Right atrium auricular region (tissue), 2 donors: ENCODE data around the gene SVOPL. TPM values are rescaled to one million over a fixed set of nuclear protein-coding genes. Genes with fewer than 3 reads are reported as not detected.
A peak's percentile ranks its signal among the peaks of the same experiment; 100 is the strongest.
"Not testable (repeated sequence)": the region's sequence is repeated elsewhere in the genome, so short reads cannot be mapped to it uniquely, and the experiment has no call there.

Experiments
- DNase-seq: peaks from one replicate; pipeline ENCODE4 v3.0.0-alpha.2; 2019; ENCODE audit warnings: low spot score
- H3K27ac ChIP-seq, 2 donors: fragments of 200-600 bp; sonication (generic); 1 replicate in 1 of 2; 2 replicates in 1 of 2; pipeline ENCODE4 v1.5.1; 2016 to 2019
- H3K27me3 ChIP-seq, 2 donors: fragments of 200-600 bp; sonication (generic); one replicate each; pipeline versions ENCODE4 v1.5.1 to v1.6.0; 2017 to 2019
- H3K36me3 ChIP-seq: fragments of 200-600 bp; sonication (generic); one replicate; pipeline ENCODE4 v1.5.1; 2016
- H3K4me1 ChIP-seq, 2 donors: fragments of 200-600 bp; sonication (generic); one replicate each; pipeline versions ENCODE4 v1.5.1 to v1.6.0; 2017 to 2019
- H3K4me3 ChIP-seq, 2 donors: fragments of 200-600 bp; sonication (generic); 1 replicate in 1 of 2; 2 replicates in 1 of 2; pipeline ENCODE4 v1.5.1; 2017 to 2019; ENCODE audit warnings: mild to moderate bottlenecking in 1 of 2, moderate library complexity in 1 of 2
- H3K9me3 ChIP-seq, 2 donors: fragments of 200-600 bp; sonication (generic); one replicate each; pipeline ENCODE4 v1.5.1; 2019
- total RNA-seq, 2 donors: library from RNA; depleted of rRNA; stranded (reverse); fragments of >200 nt; gene quantifications; one replicate each; pipeline ENCODE4 v1.1.0, GENCODE V29; 2016
- TF ChIP-seq, protein P1 (sequence below), 2 donors: fragments of 200-600 bp; sonication (generic); IDR thresholded peaks; one replicate each; pipeline ENCODE4 v1.5.1; 2019; ENCODE audit warnings: antibody characterized with exemption in 2 of 2

SVOPL gene
- total RNA-seq, 2 donors from 2014 or later, result not detected

GRCh38 chr7:138741453-138741735, 40.2 kb upstream of the SVOPL start:
- no peaks in the 10 kb centered on the region for H3K9me3 ChIP-seq
- H3K4me1 ChIP-seq, result no peaks in the 10 kb centered on the region

DNA sequence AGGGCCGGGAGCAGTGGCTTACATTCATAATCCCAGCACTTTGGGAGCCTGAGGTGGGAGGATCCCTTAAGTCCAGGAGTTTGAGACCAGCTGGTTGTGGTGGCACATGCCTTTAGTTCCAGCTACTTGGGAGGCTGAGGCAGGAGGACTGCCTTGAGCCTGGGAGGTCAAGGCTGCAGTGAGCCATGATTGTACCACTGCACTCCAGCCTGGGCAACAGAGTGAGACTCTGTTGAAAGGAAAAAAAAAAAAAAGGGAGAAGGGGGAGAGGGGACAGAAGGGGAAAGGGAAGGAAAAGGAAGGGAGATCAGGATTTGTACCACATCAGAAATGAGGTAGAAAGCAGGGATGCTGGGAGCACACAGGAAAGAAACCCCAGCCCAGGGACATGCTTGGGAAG, 38.7 kb upstream of the SVOPL start:
- Histone ChIP-seq H3K4me1 (no peaks in the 10 kb centered on the region), H3K27ac (no peak overlapping the region), H3K36me3 (no peaks in the 10 kb centered on the region), H3K9me3 (no peaks in the 10 kb centered on the region), H3K27me3 (no peaks in the 10 kb centered on the region), H3K4me3 (no peak overlapping the region)
- no peak for DNase-seq
- TF ChIP-seq, protein P1, sequence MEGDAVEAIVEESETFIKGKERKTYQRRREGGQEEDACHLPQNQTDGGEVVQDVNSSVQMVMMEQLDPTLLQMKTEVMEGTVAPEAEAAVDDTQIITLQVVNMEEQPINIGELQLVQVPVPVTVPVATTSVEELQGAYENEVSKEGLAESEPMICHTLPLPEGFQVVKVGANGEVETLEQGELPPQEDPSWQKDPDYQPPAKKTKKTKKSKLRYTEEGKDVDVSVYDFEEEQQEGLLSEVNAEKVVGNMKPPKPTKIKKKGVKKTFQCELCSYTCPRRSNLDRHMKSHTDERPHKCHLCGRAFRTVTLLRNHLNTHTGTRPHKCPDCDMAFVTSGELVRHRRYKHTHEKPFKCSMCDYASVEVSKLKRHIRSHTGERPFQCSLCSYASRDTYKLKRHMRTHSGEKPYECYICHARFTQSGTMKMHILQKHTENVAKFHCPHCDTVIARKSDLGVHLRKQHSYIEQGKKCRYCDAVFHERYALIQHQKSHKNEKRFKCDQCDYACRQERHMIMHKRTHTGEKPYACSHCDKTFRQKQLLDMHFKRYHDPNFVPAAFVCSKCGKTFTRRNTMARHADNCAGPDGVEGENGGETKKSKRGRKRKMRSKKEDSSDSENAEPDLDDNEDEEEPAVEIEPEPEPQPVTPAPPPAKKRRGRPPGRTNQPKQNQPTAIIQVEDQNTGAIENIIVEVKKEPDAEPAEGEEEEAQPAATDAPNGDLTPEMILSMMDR (IDR thresholded peaks at IDR 0.05), result no peak

More at GRCh38 chr7:138741453-138741735, 40.2 kb upstream of the SVOPL start:
- no peaks in the 10 kb centered on the region for H3K36me3 ChIP-seq
- no peaks in the 10 kb centered on the region for H3K27me3 ChIP-seq
- no peak overlapping the region for H3K4me3 ChIP-seq
- TF ChIP-seq, protein P1 (IDR thresholded peaks at IDR 0.05), result no peak
- no peak overlapping the region for H3K27ac ChIP-seq
- no peak for DNase-seq

DNA sequence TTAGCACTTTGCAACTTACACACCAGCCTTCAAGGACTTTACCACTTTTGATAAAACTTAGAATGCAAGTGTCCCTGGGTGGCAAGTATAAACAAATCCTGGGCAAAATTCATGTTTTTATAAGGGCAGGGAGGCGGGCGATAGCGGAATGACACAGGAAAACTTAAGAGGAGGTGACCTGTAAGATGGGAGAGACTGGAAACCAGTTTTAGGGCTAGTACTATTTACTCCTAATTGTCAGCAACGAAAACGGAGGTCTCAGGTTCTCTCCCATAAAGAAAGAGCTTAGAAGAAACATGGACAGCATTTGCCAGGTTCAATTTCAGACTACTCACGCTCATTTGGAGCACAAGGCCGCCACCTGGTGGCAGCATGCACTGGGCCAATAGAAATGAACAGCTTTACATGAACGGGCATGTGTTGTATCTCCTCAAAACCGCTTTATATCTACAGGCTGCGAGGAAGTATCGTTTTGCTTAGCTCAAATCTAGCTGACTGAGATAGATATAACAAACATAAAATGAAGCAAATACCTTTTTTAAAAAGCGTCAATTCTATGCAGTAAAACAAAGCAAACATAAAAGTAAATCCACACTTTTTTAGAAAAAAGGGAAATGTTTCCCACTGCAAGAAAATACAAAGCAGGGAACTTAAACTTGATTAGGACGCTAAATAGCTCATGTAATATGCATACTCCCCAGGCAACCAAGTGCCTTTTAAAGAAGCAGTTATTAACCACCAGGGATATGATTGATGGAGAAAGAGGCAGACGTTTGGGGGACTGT, 37.6 kb upstream of the SVOPL start:
- Histone ChIP-seq H3K36me3 (no peaks in the 10 kb centered on the region), H3K9me3 (no peaks in the 10 kb centered on the region), H3K4me3 (no peak overlapping the region), H3K4me1 (no peaks in the 10 kb centered on the region), H3K27me3 (no peaks in the 10 kb centered on the region), H3K27ac (no peak overlapping the region)
- TF ChIP-seq, protein P1 (IDR thresholded peaks at IDR 0.05), result peak; percentile 71 to 87
- peak; percentile 77 for DNase-seq

GRCh38 chr7:138738114-138738513, 37.0 kb upstream of the SVOPL start:
- no peak overlapping the region for H3K4me3 ChIP-seq
- no peaks in the 10 kb centered on the region for H3K27me3 ChIP-seq
- no peaks in the 10 kb centered on the region for H3K36me3 ChIP-seq
- no peak for DNase-seq
- TF ChIP-seq, protein P1 (IDR thresholded peaks at IDR 0.05), result no peak
- no peak overlapping the region for H3K27ac ChIP-seq
- no peaks in the 10 kb centered on the region for H3K4me1 ChIP-seq
- H3K9me3 ChIP-seq, result no peaks in the 10 kb centered on the region

GRCh38 chr7:138735399-138735798, 34.2 kb upstream of the SVOPL start:
- TF ChIP-seq, protein P1 (IDR thresholded peaks at IDR 0.05), result no peak
- Histone ChIP-seq H3K9me3 (no peaks in the 10 kb centered on the region), H3K36me3 (no peaks in the 10 kb centered on the region), H3K27me3 (no peaks in the 10 kb centered on the region), H3K27ac (no peak overlapping the region), H3K4me3 (no peak overlapping the region), H3K4me1 (no peaks in the 10 kb centered on the region)
- DNase-seq, result no peak

- not testable (repeated sequence) for DNase-seq, H3K4me1 ChIP-seq, H3K4me3 ChIP-seq, H3K9me3 ChIP-seq, H3K27me3 ChIP-seq, H3K27ac ChIP-seq, H3K36me3 ChIP-seq
Measured at GRCh38 chr7:138731733-138732132, 30.6 kb upstream of the SVOPL start.
